SU-DHL-6 (cell line): ENCODE measurements around the gene WDR33.

Source experiments
- EZH2phosphoT487 ChIP-seq: fragments of 200-600 bp; sonication (generic), shearing (Covaris generic); conservative IDR thresholded peaks from 2 replicates; pipeline ENCODE4 v1.6.1; 2018; ENCODE audit warnings: mild to moderate bottlenecking, antibody characterized with exemption, low read length, moderate library complexity, mixed read lengths
- TF ChIP-seq, protein P1 (sequence below): fragments of 200-600 bp; sonication (generic); IDR thresholded peaks from one replicate; pipeline ENCODE4 v1.5.1; 2017; ENCODE audit warnings: antibody characterized with exemption, mild to moderate bottlenecking, low read length, moderate library complexity; ENCODE audit not compliant: insufficient read depth, poor library complexity, severe bottlenecking

DNA sequence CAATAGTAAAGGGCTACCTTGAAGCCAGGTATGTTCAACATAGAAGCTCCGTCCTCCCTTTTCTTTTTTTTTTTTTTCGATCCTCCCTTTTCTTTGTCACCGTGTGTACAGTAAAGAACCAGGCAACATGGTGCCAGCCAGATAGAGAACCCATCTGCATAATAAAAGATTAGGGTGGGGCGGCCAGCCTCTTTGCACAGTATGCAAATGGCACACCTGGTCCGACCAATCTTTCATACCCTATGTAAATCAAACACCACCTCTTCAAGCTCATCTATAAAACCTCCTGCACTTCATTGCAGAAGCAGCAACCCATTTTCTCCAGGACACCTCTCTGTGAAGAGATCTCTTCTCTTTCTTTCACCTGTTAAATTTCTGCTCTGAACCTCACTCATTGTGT is 7.3 kb upstream of the WDR33 start:
- TF ChIP-seq, protein P1, sequence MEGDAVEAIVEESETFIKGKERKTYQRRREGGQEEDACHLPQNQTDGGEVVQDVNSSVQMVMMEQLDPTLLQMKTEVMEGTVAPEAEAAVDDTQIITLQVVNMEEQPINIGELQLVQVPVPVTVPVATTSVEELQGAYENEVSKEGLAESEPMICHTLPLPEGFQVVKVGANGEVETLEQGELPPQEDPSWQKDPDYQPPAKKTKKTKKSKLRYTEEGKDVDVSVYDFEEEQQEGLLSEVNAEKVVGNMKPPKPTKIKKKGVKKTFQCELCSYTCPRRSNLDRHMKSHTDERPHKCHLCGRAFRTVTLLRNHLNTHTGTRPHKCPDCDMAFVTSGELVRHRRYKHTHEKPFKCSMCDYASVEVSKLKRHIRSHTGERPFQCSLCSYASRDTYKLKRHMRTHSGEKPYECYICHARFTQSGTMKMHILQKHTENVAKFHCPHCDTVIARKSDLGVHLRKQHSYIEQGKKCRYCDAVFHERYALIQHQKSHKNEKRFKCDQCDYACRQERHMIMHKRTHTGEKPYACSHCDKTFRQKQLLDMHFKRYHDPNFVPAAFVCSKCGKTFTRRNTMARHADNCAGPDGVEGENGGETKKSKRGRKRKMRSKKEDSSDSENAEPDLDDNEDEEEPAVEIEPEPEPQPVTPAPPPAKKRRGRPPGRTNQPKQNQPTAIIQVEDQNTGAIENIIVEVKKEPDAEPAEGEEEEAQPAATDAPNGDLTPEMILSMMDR: no peak
- TF ChIP-seq EZH2phosphoT487: no peak
